H9 (cell line): ENCODE measurements around the gene NEAT1. TPM values are rescaled to one million over a fixed set of nuclear protein-coding genes. Genes with fewer than 3 reads are reported as not detected.

ENCODE experiments used
- DNase-seq: peaks from one replicate; pipeline ENCODE4 v3.0.0-alpha.2; 2017
- H2AFZ ChIP-seq: one replicate; pipeline ENCODE4 v1.6.1; 2013; ENCODE audit warnings: mild to moderate bottlenecking, low read length, control low read depth, moderate library complexity
- H2AK5ac ChIP-seq: 2 replicates; pipeline ENCODE4 v1.6.1; 2013; ENCODE audit warnings: low read length, control low read depth, mixed read lengths; ENCODE audit not compliant: insufficient read length
- H2BK120ac ChIP-seq: one replicate; pipeline ENCODE4 v1.6.1; 2013; ENCODE audit warnings: low read depth, mild to moderate bottlenecking, low read length, control low read depth, inconsistent platforms; ENCODE audit not compliant: poor library complexity, severe bottlenecking
- H2BK12ac ChIP-seq: 2 replicates; pipeline ENCODE4 v1.6.1; 2013; ENCODE audit warnings: low read length, control low read depth, mixed read lengths, low read depth; ENCODE audit not compliant: insufficient read length
- H2BK15ac ChIP-seq: 2 replicates; pipeline ENCODE4 v1.6.1; 2013; ENCODE audit warnings: low read depth, low read length, control low read depth
- H2BK20ac ChIP-seq: one replicate; pipeline ENCODE4 v1.6.1; 2013; ENCODE audit warnings: low read depth, mild to moderate bottlenecking, low read length, control low read depth, inconsistent platforms; ENCODE audit not compliant: poor library complexity, severe bottlenecking
- H2BK5ac ChIP-seq: 2 replicates; pipeline ENCODE4 v1.6.1; 2013; ENCODE audit warnings: low read length, control low read depth, mixed read lengths; ENCODE audit not compliant: insufficient read length
- H3K14ac ChIP-seq: 2 replicates; pipeline ENCODE4 v1.6.1; 2013; ENCODE audit warnings: low read length, control low read depth; ENCODE audit not compliant: insufficient read depth
- H3K18ac ChIP-seq: 2 replicates; pipeline ENCODE4 v1.6.1; 2013; ENCODE audit warnings: low read depth, mild to moderate bottlenecking, mixed read lengths, low read length, control low read depth; ENCODE audit not compliant: insufficient read length
- H3K23ac ChIP-seq: 2 replicates; pipeline ENCODE4 v1.6.1; 2013; ENCODE audit warnings: low read length, control low read depth, mixed read lengths, low read depth; ENCODE audit not compliant: insufficient read length
- H3K23me2 ChIP-seq: 2 replicates; pipeline ENCODE4 v1.6.1; 2013; ENCODE audit warnings: low read depth, mild to moderate bottlenecking, mixed read lengths, low read length, control low read depth; ENCODE audit not compliant: insufficient read length, poor library complexity, severe bottlenecking
- H3K27ac ChIP-seq: 2 replicates; pipeline ENCODE4 v1.5.1; 2013; ENCODE audit warnings: low read length, control low read depth, mixed read lengths, low read depth; ENCODE audit not compliant: insufficient read length
- H3K27me3 ChIP-seq: 2 replicates; pipeline ENCODE4 v1.6.1; 2013; ENCODE audit warnings: low read length, control low read depth, inconsistent platforms; ENCODE audit not compliant: insufficient read depth
- H3K4ac ChIP-seq: 2 replicates; pipeline ENCODE4 v1.6.1; 2013; ENCODE audit warnings: low read depth, mild to moderate bottlenecking, control low read depth, inconsistent platforms, low read length, moderate library complexity
- H3K4me1 ChIP-seq: 2 replicates; pipeline ENCODE4 v1.6.1; 2013; ENCODE audit warnings: low read length, control low read depth, inconsistent platforms; ENCODE audit not compliant: insufficient read depth
- H3K4me2 ChIP-seq: 2 replicates; pipeline ENCODE4 v1.6.1; 2013; ENCODE audit warnings: low read length, control low read depth, mixed read lengths; ENCODE audit not compliant: insufficient read length, insufficient read depth
- H3K56ac ChIP-seq: 2 replicates; pipeline ENCODE4 v1.6.1; 2013; ENCODE audit warnings: low read depth, mild to moderate bottlenecking, mixed read lengths, low read length, control low read depth; ENCODE audit not compliant: insufficient read length
- H3K79me1 ChIP-seq: 2 replicates; pipeline ENCODE4 v1.6.1; 2013; ENCODE audit warnings: low read depth, mild to moderate bottlenecking, moderate library complexity, low read length, control low read depth, inconsistent platforms; ENCODE audit not compliant: insufficient read depth, poor library complexity, severe bottlenecking
- H3K79me2 ChIP-seq: 2 replicates; pipeline ENCODE4 v1.6.1; 2013; ENCODE audit warnings: low read length, control low read depth, inconsistent platforms; ENCODE audit not compliant: insufficient read depth
- H3K9ac ChIP-seq: 2 replicates; pipeline ENCODE4 v1.6.1; 2013; ENCODE audit warnings: low read length, control low read depth, mixed read lengths; ENCODE audit not compliant: insufficient read length; ENCODE audit errors: extremely low read depth
- H3K9me3 ChIP-seq: one replicate; pipeline ENCODE4 v1.6.1; 2013; ENCODE audit warnings: low read depth, low read length, inconsistent platforms; ENCODE audit not compliant: control insufficient read depth
- H3T11ph ChIP-seq: one replicate; pipeline ENCODE4 v1.6.1; 2013; ENCODE audit warnings: mild to moderate bottlenecking, low read length, control low read depth, inconsistent platforms
- H4K20me1 ChIP-seq: one replicate; pipeline ENCODE4 v1.6.1; 2013; ENCODE audit not compliant: control insufficient read depth, insufficient read length, insufficient read depth
- H4K5ac ChIP-seq: 2 replicates; pipeline ENCODE4 v1.6.1; 2013; ENCODE audit warnings: low read depth, mild to moderate bottlenecking, mixed read lengths, low read length, control low read depth; ENCODE audit not compliant: insufficient read length
- H4K8ac ChIP-seq: replicated peaks from 2 replicates; pipeline ENCODE4 v1.6.1; 2013; ENCODE audit warnings: low read length, control low read depth, mixed read lengths, low read depth; ENCODE audit not compliant: insufficient read length
- H4K91ac ChIP-seq: 2 replicates; pipeline ENCODE4 v1.6.1; 2013; ENCODE audit warnings: low read depth, mild to moderate bottlenecking, moderate library complexity, mixed read lengths, low read length, control low read depth; ENCODE audit not compliant: insufficient read length
- H3K27ac Mint-ChIP-seq, 3 experiments: 2 replicates in 2 of 3; 3 replicates in 1 of 3; pipeline ENCODE4 v1.8.0; 2020 to 2021; ENCODE audit warnings: mixed read lengths in 3 of 3, mild to moderate bottlenecking in 1 of 3, moderate library complexity in 1 of 3
- H3K27me3 Mint-ChIP-seq: 2 replicates; pipeline ENCODE4 v1.8.0; 2021; ENCODE audit warnings: low read depth, mild to moderate bottlenecking, moderate library complexity, mixed read lengths
- H3K36me3 Mint-ChIP-seq, 3 experiments: 2 replicates in 2 of 3; 3 replicates in 1 of 3; pipeline ENCODE4 v1.8.0; 2020 to 2021; ENCODE audit warnings: low read depth in 3 of 3, mixed read lengths in 3 of 3; ENCODE audit not compliant: insufficient read depth in 1 of 3
- H3K4me1 Mint-ChIP-seq, 2 experiments: 2 replicates each; pipeline ENCODE4 v1.8.0; 2020; ENCODE audit warnings: mixed read lengths in 2 of 2
- H3K4me3 Mint-ChIP-seq, 2 experiments: 2 replicates in 1 of 2; 3 replicates in 1 of 2; pipeline ENCODE4 v1.8.0; 2020 to 2021; ENCODE audit warnings: mild to moderate bottlenecking in 2 of 2, mixed read lengths in 2 of 2, moderate library complexity in 1 of 2
- H3K9me3 Mint-ChIP-seq, 2 experiments: 2 replicates in 1 of 2; 3 replicates in 1 of 2; pipeline ENCODE4 v1.8.0; 2020; ENCODE audit warnings: mild to moderate bottlenecking in 2 of 2, mixed read lengths in 2 of 2, moderate library complexity in 1 of 2
- WGBS: extraction: QIAGEN DNeasy Blood & Tissue Kit; methylation state at CpG from one replicate; pipeline ENCODE4 v1.1.7; 2013; ENCODE audit warnings: missing lambda C conversion rate, low lambda C conversion rate, mixed read lengths; ENCODE audit not compliant: insufficient read length; ENCODE audit errors: extremely low coverage; 5-methylcytosine and 5-hydroxymethylcytosine counted together
- total RNA-seq: library from RNA; stranded (reverse); gene quantifications from 2 replicates; pipeline ENCODE4 v1.2.1, GENCODE V29; 2021
- TF ChIP-seq, protein P1 (sequence below): fragments of 200-600 bp; sonication (generic); conservative IDR thresholded peaks from 3 replicates; pipeline ENCODE4 v1.8.0; 2021; ENCODE audit warnings: antibody characterized with exemption, mild to moderate bottlenecking

The NEAT1 gene
- total RNA-seq, 1 experiment from 2014 or later, result 12.7 TPM

DNA sequence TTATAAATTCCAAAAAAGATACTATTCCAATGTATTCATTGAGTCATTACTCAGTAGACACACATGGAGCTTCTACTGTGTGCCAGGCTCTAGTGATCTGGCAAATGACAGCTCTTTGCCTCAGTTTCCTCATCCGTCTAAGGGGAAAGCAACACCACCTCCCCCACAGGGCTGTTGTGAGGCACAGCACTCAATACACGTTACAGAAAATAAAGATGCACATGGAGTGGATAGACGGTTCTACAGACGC, 69.7 kb downstream of the NEAT1 start:
- no peaks in the 10 kb centered on the region for H3K79me2 ChIP-seq

More for the DNA sequence above, 69.7 kb downstream of the NEAT1 start:
- peak overlapping the region in 2 of 3 experiments; percentile 72 to 92; a peak in 4 of 7 replicates for H3K27ac Mint-ChIP-seq
- H3K27ac ChIP-seq, result no peak overlapping the region
- H3K56ac ChIP-seq, result no peak overlapping the region
- TF ChIP-seq, protein P1, sequence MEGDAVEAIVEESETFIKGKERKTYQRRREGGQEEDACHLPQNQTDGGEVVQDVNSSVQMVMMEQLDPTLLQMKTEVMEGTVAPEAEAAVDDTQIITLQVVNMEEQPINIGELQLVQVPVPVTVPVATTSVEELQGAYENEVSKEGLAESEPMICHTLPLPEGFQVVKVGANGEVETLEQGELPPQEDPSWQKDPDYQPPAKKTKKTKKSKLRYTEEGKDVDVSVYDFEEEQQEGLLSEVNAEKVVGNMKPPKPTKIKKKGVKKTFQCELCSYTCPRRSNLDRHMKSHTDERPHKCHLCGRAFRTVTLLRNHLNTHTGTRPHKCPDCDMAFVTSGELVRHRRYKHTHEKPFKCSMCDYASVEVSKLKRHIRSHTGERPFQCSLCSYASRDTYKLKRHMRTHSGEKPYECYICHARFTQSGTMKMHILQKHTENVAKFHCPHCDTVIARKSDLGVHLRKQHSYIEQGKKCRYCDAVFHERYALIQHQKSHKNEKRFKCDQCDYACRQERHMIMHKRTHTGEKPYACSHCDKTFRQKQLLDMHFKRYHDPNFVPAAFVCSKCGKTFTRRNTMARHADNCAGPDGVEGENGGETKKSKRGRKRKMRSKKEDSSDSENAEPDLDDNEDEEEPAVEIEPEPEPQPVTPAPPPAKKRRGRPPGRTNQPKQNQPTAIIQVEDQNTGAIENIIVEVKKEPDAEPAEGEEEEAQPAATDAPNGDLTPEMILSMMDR, result no peak
- H3K4me1 Mint-ChIP-seq, result peaks cover 80 to 82% of the 10 kb centered on the region in 2 experiments
- no peak for DNase-seq
- no peak overlapping the region for H3T11ph ChIP-seq
- H3K23ac ChIP-seq, result no peak overlapping the region
- H3K9me3 Mint-ChIP-seq, result no peaks in the 10 kb centered on the region; a peak in 1 of 5 replicates
- H3K4me3 Mint-ChIP-seq, result peak overlapping the region in 1 of 2 experiments; percentile 62; a peak in 1 of 5 replicates
- H3K4ac ChIP-seq, result no peak overlapping the region
- no peak overlapping the region for H4K5ac ChIP-seq
- H3K14ac ChIP-seq, result no peak overlapping the region
- no peak overlapping the region for H2BK15ac ChIP-seq
- no peak overlapping the region for H3K9ac ChIP-seq
- H3K23me2 ChIP-seq, result peaks cover 16% of the 10 kb centered on the region
- H3K9me3 ChIP-seq, result no peaks in the 10 kb centered on the region
- H2BK12ac ChIP-seq, result peak overlapping the region; percentile 42
- no peaks in the 10 kb centered on the region for H3K79me1 ChIP-seq
- H3K27me3 Mint-ChIP-seq, result peaks cover 2% of the 10 kb centered on the region; the same call in 1 of the 2 replicates
- H2AK5ac ChIP-seq, result no peak overlapping the region
- no peaks in the 10 kb centered on the region; a peak in 1 of 7 replicates for H3K36me3 Mint-ChIP-seq
- peak overlapping the region; percentile 39 for H3K18ac ChIP-seq
- no peak overlapping the region for H2BK20ac ChIP-seq
- H3K4me2 ChIP-seq, result no peak overlapping the region
- H4K20me1 ChIP-seq, result no peaks in the 10 kb centered on the region
- no peak overlapping the region for H2BK120ac ChIP-seq
- H4K8ac ChIP-seq, result no peak overlapping the region
- no peak overlapping the region for H2BK5ac ChIP-seq
- H3K27me3 ChIP-seq, result no peaks in the 10 kb centered on the region
- WGBS, result no CpG with 5 or more reads among the region's 4 CpGs
- no peak overlapping the region for H4K91ac ChIP-seq
- no peak overlapping the region for H2AFZ ChIP-seq
- peaks cover 30% of the 10 kb centered on the region; the same call in 1 of the 2 replicates for H3K4me1 ChIP-seq
